Measurements from ENCODE around the gene LRIT2. TPM values are rescaled to one million over a fixed set of nuclear protein-coding genes. Genes with fewer than 3 reads are reported as not detected.
A peak's percentile ranks its signal among the peaks of the same experiment; 100 is the strongest.

The LRIT2 gene, protein sequence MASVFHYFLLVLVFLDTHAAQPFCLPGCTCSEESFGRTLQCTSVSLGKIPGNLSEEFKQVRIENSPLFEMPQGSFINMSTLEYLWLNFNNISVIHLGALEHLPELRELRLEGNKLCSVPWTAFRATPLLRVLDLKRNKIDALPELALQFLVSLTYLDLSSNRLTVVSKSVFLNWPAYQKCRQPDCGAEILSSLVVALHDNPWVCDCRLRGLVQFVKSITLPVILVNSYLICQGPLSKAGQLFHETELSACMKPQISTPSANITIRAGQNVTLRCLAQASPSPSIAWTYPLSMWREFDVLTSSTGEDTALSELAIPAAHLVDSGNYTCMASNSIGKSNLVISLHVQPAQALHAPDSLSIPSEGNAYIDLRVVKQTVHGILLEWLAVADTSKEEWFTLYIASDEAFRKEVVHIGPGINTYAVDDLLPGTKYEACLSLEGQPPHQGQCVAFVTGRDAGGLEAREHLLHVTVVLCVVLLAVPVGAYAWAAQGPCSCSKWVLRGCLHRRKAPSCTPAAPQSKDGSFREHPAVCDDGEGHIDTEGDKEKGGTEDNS
- polyA plus RNA-seq (2012; ENCODE audit: insufficient read depth, insufficient read length), result not detected

- no peak for DNase-seq (ENCODE audit: low read depth, low spot score)
- no peak within 1 kb of the TSS for H3K4me3 ChIP-seq (ENCODE audit: low read length)
Measured at GRCh38 chr10:84225427-84226173, at the start of gene LRIT2. LRIT2 (minus strand) TSS chr10:84225544; CDS start chr10:84225520, 24 bp downstream.

GRCh38 chr10:84270708-84271107, 45.4 kb upstream of the LRIT2 start:
- H3K4me3 ChIP-seq (ENCODE audit: low read length), result no peak overlapping the region
- DNase-seq (ENCODE audit: low read depth, low spot score), result no peak

DNA sequence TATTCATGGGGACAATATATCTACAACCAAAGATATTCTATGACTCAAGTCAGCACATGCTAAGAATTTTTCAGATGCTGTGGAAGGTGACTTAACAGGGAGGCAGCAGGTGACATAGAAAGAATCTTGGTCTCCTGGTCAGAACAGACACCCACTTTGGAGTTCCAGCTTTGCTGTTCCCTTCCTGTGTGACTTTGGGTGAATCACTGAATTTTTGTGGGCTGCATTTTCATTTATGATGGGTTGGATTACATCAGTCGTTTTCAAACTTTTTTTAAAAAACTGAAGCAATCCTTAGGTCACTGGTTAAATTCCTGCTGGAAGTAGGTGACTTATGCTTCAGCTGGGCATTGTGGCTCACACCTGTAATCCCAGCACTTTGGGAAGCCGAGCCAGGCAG, 44.4 kb upstream of the LRIT2 start:
- no peak overlapping the region for H3K4me3 ChIP-seq (ENCODE audit: low read length)
- no peak for DNase-seq (ENCODE audit: low read depth, low spot score)

DNA sequence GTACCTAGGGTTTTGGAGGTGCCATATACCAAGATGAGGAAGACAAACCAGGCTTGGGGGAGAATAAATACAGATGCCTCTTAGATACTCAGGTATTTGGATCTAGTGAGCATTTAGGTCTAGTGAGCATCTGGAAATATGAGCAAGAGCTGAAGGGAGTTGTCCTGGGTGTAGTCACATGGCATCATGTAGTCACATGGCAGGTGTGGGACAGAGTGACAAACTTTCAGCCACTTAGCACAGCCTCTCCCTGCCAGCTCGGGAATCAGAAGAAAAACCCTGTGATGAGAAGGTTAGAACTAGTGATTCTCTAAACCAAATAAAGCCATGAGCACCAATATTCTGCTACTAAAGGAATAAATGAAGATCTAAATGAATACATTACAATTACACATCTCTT, 43.8 kb upstream of the LRIT2 start:
- H3K4me3 ChIP-seq (ENCODE audit: low read length), result no peak overlapping the region

GRCh38 chr10:84267503-84268126, 42.3 kb upstream of the LRIT2 start:
- no peak overlapping the region for H3K4me3 ChIP-seq (ENCODE audit: low read length)
- DNase-seq (ENCODE audit: low read depth, low spot score), result peak; percentile 54

More for the DNA sequence above, 43.8 kb upstream of the LRIT2 start:
- no peak for DNase-seq (ENCODE audit: low read depth, low spot score)

GRCh38 chr10:84265418-84265817, 40.1 kb upstream of the LRIT2 start:
- no peak for DNase-seq (ENCODE audit: low read depth, low spot score)
- H3K4me3 ChIP-seq (ENCODE audit: low read length), result no peak overlapping the region

- no peak overlapping the region for H3K4me3 ChIP-seq (ENCODE audit: low read length)
- peak; percentile 56 for DNase-seq (ENCODE audit: low read depth, low spot score)
Measured at GRCh38 chr10:84264611-84265141, 39.3 kb upstream of the LRIT2 start.

DNA sequence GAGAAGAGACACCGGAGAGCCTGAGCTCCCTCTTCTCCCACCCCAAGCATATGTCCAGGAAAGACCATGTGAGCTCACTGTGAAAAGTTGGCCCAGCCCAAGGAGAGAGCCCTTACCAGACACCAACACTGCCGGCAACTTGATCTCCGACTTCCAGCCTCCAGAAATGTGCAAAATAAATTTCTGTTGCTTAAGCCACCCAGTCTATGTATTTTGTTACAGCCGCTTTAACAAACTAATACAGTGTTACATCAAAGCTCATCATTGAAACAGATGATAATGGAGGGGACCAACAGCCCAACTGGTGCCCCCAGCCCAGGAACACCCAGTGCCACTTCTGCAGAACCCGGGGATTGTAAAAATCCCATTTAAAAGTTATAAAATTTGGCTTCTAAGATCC, 38.4 kb upstream of the LRIT2 start:
- no peak overlapping the region for H3K4me3 ChIP-seq (ENCODE audit: low read length)
- no peak for DNase-seq (ENCODE audit: low read depth, low spot score)

GRCh38 chr10:84262190-84262956, 37.0 kb upstream of the LRIT2 start:
- no peak for DNase-seq (ENCODE audit: low read depth, low spot score)

DNA sequence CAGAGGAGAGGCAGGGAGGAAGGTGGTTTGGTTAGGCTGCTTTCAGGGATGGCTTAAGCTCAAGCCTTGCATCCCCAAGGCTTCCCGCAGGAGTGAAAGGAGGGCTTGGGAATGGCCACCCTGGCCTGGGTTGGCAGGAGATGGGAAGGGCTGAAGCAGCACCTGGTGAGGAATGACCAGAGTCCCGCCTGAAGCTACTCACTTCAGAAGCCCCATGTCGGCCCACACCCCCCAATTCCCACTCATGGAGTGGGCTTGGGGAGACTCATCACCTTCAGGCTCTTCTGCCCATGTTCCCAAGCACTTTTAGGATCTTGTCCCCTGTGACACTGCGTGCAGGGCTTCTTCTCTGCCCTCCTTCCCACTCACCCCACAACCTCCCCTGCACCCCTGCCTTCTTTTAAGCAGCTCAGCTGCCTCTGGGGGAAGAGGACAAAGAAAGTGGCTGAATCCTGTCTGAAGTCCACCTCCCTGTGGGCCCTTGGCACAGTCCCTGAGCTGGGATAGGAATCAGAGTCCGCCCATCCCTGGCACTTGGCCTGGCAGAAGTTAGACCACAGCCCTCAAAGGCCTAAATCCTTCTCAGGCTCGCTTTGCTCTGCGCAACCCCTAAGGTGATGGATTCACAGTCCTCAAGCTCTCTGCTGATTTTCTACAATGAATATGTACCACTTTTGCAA, 36.0 kb upstream of the LRIT2 start:
- DNase-seq (ENCODE audit: low read depth, low spot score), result no peak
- H3K4me3 ChIP-seq (ENCODE audit: low read length), result no peak overlapping the region

More at GRCh38 chr10:84262190-84262956, 37.0 kb upstream of the LRIT2 start:
- H3K4me3 ChIP-seq (ENCODE audit: low read length), result no peak overlapping the region

DNA sequence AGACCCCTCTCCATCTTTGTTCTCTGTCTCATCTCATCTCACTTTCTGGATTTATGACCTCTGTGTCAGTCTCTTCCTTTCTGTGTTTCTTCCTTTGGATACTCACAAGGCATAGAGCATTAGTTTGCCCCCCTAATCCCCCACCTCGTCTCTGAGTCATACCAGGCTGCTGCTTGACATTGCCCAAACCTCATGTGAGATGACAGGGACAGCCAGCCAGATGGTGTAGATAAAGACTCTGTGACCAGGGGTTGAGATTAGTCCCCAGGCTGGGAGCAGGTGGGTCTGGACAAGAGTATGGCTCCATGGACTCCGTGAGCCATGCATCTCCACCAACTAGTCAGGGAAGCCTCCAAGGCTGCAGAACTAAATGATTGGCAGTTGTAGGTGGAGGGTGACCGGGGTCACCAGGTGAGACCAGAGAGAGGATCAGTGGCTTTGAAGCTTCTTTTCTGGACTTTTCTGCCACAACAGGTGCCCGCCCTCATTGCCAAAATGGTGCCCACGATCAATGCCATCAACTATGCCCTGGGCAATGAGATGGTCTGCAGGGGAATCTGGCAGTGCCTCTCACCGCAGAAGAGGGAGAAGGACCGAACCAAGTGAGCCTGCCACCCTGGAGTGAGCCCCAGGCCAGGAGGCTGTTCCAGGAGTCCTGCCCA, 32.8 kb upstream of the LRIT2 start:
- no peak for DNase-seq (ENCODE audit: low read depth, low spot score)
- H3K4me3 ChIP-seq (ENCODE audit: low read length), result no peak overlapping the region

GRCh38 chr10:84257343-84258020, 32.1 kb upstream of the LRIT2 start:
- H3K4me3 ChIP-seq (ENCODE audit: low read length), result no peak overlapping the region
- DNase-seq (ENCODE audit: low read depth, low spot score), result no peak

DNA sequence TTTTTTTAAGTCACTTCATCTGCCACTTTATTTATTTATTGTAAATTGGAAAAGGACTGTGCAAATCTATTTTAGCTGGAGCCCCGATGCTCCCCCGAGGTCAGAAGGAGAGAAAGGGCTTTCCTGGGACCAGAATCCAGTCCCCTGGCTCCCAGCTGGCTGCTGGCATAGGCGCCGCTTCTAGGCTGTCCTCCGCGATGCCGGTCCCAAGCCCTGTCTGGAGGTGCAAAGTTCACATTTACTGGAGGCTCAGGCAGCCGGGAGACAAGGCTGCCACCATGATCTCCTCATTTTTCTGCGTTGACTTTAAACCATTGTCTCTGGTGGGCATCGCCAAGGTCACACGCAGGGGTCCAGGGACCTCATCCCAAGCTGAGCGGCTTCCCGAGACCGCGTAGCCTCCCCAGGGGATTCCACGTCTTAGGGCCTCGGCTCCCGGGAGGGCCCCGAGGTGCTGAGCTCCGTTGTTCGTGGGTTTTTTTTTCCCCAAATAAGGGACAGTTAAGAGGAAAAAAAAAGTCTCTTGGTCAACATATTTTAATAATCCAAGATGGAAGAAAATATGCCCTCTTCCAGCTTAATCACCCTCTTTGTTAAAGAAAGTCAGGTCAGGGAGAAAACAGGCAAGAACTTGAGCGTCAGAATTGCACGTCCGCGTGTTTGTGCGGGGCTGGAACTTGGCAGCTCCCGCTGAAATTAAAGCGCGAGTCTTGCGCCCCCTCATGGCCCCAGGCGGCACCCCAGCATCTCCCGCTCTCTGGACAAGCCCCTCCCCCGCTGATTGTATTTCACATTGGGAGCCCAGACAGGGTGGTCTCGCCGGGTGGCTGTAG, 31.4 kb upstream of the LRIT2 start:
- no peak overlapping the region for H3K4me3 ChIP-seq (ENCODE audit: low read length)
- peak; percentile 32 for DNase-seq (ENCODE audit: low read depth, low spot score)

DNA sequence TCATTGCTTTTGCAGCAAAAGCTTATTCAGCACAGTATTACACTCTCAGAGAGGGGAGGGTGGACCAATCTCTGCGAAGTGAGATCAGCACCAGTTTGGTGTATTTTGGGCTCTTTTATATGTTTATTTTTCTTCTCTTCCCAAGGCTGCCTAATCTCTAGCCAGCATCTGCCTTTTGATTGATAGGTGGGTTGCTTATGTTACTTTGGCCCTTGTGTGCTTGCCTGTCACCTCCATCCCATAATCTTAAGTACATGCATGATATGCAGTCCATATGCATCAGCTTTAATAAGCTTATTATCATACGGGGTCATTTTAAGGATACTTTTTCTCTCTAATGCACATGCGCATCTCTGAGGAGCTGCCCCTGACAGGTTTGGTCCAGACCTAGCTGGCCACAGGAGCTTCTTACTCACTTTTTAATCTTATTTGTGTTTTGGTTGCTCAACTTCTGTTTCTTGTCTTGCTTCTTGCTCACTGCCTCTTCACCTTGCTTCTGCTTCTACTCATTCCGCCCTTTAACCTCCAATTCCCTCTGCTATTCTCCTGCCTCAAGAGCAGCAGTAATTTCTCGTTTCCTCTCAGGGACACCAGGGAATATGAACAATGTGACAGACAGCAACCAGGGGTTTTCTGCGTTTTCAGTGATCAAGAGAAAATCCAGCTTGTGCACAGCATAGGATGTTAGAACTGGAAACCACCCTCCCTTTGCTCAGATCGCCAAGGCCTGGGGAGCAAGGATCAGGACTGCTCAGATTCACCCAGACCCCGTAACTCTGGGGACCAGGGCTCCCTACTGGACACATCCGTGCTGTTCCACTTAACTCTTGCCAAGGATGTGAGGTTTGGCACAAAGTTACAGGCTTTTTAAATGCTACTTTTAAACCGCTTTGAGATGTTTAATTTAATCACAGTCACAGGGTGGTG, 29.5 kb upstream of the LRIT2 start:
- no peak for DNase-seq (ENCODE audit: low read depth, low spot score)
- H3K4me3 ChIP-seq (ENCODE audit: low read length), result no peak overlapping the region

- no peak for DNase-seq (ENCODE audit: low read depth, low spot score)
- H3K4me3 ChIP-seq (ENCODE audit: low read length), result no peak overlapping the region
Measured at GRCh38 chr10:84248794-84249193, 23.4 kb upstream of the LRIT2 start.

All from Jurkat, Clone E6-1 (cell line).